H1 (cell line): ENCODE measurements around the gene TBC1D9.

Source experiments
- CTCF ChIP-seq, 3 experiments: IDR thresholded peaks; 1 replicate in 2 of 3; 2 replicates in 1 of 3; pipeline versions ENCODE4 v1.5.1 to v1.6.1; 2011; ENCODE audit warnings: low read length in 3 of 3, mild to moderate bottlenecking in 3 of 3, inconsistent platforms in 2 of 3, low read depth in 1 of 3, moderate library complexity in 1 of 3; ENCODE audit not compliant: insufficient read depth in 1 of 3; ENCODE audit errors: control extremely low read depth in 1 of 3
- EGR1 ChIP-seq: IDR thresholded peaks from 2 replicates; pipeline ENCODE4 v1.6.1; 2011; ENCODE audit warnings: low read depth, low read length, borderline replicate concordance
- EZH2 ChIP-seq: fragments of 200-600 bp; sonication (generic); IDR thresholded peaks from 2 replicates; pipeline ENCODE4 v1.7.1; 2012; ENCODE audit warnings: low read depth, mild to moderate bottlenecking, moderate library complexity, low read length, inconsistent platforms; ENCODE audit not compliant: severe bottlenecking
- FOSL1 ChIP-seq: IDR thresholded peaks from 2 replicates; pipeline ENCODE4 v1.6.1; 2011; ENCODE audit warnings: mild to moderate bottlenecking, low read depth, low read length, moderate library complexity; ENCODE audit not compliant: insufficient read depth
- KDM1A ChIP-seq: fragments of 200-600, 300-600 bp; sonication (generic); IDR thresholded peaks from 2 replicates; pipeline ENCODE4 v1.7.1; 2016; ENCODE audit warnings: mild to moderate bottlenecking, low read length, borderline replicate concordance
- MAFK ChIP-seq: IDR thresholded peaks from 2 replicates; pipeline ENCODE4 v1.6.1; 2012; ENCODE audit warnings: low read depth, mild to moderate bottlenecking, improper control_type of control experiment, low read length
- RNF2 ChIP-seq: fragments of 200-900, 300-1000 bp; sonication (generic); IDR thresholded peaks from 2 replicates; pipeline ENCODE4 v1.7.1; 2016; ENCODE audit warnings: borderline replicate concordance, low read depth, mild to moderate bottlenecking, antibody characterized with exemption, low read length; ENCODE audit not compliant: poor library complexity, severe bottlenecking; ENCODE audit errors: missing control alignments
- TAF1 ChIP-seq: IDR thresholded peaks from 2 replicates; pipeline ENCODE4 v1.6.1; 2011; ENCODE audit warnings: mild to moderate bottlenecking, low read depth, low read length
- TCF12 ChIP-seq: IDR thresholded peaks from 2 replicates; pipeline ENCODE4 v1.6.1; 2011; ENCODE audit warnings: low read depth, mild to moderate bottlenecking, low read length
- TEAD4 ChIP-seq: IDR thresholded peaks from 2 replicates; pipeline ENCODE4 v1.6.1; 2012; ENCODE audit warnings: low read depth, low read length, inconsistent platforms, mixed read lengths
- TF ChIP-seq, protein P1 (sequence below): fragments of 300-600 bp; sonication (generic); IDR thresholded peaks from 2 replicates; pipeline ENCODE4 v1.7.1; 2012; ENCODE audit warnings: low read length, moderate library complexity, mild to moderate bottlenecking, inconsistent platforms; ENCODE audit not compliant: insufficient replicate concordance

- TF ChIP-seq KDM1A (no peak), RNF2 (no peak), EZH2 (no peak), CTCF (IDR thresholded peaks at IDR 0.05; ENCODE audit: control extremely low read depth in 1 of 3, insufficient read depth in 1 of 3, low read depth in 1 of 3, low read length in 3 of 3) (no peak), EGR1 (no peak), FOSL1 (no peak), MAFK (no peak), TAF1 (no peak), TCF12 (no peak), TEAD4 (no peak)
- TF ChIP-seq, protein P1, sequence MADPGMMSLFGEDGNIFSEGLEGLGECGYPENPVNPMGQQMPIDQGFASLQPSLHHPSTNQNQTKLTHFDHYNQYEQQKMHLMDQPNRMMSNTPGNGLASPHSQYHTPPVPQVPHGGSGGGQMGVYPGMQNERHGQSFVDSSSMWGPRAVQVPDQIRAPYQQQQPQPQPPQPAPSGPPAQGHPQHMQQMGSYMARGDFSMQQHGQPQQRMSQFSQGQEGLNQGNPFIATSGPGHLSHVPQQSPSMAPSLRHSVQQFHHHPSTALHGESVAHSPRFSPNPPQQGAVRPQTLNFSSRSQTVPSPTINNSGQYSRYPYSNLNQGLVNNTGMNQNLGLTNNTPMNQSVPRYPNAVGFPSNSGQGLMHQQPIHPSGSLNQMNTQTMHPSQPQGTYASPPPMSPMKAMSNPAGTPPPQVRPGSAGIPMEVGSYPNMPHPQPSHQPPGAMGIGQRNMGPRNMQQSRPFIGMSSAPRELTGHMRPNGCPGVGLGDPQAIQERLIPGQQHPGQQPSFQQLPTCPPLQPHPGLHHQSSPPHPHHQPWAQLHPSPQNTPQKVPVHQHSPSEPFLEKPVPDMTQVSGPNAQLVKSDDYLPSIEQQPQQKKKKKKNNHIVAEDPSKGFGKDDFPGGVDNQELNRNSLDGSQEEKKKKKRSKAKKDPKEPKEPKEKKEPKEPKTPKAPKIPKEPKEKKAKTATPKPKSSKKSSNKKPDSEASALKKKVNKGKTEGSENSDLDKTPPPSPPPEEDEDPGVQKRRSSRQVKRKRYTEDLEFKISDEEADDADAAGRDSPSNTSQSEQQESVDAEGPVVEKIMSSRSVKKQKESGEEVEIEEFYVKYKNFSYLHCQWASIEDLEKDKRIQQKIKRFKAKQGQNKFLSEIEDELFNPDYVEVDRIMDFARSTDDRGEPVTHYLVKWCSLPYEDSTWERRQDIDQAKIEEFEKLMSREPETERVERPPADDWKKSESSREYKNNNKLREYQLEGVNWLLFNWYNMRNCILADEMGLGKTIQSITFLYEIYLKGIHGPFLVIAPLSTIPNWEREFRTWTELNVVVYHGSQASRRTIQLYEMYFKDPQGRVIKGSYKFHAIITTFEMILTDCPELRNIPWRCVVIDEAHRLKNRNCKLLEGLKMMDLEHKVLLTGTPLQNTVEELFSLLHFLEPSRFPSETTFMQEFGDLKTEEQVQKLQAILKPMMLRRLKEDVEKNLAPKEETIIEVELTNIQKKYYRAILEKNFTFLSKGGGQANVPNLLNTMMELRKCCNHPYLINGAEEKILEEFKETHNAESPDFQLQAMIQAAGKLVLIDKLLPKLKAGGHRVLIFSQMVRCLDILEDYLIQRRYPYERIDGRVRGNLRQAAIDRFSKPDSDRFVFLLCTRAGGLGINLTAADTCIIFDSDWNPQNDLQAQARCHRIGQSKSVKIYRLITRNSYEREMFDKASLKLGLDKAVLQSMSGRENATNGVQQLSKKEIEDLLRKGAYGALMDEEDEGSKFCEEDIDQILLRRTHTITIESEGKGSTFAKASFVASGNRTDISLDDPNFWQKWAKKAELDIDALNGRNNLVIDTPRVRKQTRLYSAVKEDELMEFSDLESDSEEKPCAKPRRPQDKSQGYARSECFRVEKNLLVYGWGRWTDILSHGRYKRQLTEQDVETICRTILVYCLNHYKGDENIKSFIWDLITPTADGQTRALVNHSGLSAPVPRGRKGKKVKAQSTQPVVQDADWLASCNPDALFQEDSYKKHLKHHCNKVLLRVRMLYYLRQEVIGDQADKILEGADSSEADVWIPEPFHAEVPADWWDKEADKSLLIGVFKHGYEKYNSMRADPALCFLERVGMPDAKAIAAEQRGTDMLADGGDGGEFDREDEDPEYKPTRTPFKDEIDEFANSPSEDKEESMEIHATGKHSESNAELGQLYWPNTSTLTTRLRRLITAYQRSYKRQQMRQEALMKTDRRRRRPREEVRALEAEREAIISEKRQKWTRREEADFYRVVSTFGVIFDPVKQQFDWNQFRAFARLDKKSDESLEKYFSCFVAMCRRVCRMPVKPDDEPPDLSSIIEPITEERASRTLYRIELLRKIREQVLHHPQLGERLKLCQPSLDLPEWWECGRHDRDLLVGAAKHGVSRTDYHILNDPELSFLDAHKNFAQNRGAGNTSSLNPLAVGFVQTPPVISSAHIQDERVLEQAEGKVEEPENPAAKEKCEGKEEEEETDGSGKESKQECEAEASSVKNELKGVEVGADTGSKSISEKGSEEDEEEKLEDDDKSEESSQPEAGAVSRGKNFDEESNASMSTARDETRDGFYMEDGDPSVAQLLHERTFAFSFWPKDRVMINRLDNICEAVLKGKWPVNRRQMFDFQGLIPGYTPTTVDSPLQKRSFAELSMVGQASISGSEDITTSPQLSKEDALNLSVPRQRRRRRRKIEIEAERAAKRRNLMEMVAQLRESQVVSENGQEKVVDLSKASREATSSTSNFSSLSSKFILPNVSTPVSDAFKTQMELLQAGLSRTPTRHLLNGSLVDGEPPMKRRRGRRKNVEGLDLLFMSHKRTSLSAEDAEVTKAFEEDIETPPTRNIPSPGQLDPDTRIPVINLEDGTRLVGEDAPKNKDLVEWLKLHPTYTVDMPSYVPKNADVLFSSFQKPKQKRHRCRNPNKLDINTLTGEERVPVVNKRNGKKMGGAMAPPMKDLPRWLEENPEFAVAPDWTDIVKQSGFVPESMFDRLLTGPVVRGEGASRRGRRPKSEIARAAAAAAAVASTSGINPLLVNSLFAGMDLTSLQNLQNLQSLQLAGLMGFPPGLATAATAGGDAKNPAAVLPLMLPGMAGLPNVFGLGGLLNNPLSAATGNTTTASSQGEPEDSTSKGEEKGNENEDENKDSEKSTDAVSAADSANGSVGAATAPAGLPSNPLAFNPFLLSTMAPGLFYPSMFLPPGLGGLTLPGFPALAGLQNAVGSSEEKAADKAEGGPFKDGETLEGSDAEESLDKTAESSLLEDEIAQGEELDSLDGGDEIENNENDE = no peak
Observed at GRCh38 chr4:140748171-140748570, 8.0 kb downstream of the TBC1D9 start.
